ENCODE measurements around the gene RHOA.
"Not testable (repeated sequence)": the region's sequence is repeated elsewhere in the genome, so short reads cannot be mapped to it uniquely, and the experiment has no call there.

Gene RHOA

DNA sequence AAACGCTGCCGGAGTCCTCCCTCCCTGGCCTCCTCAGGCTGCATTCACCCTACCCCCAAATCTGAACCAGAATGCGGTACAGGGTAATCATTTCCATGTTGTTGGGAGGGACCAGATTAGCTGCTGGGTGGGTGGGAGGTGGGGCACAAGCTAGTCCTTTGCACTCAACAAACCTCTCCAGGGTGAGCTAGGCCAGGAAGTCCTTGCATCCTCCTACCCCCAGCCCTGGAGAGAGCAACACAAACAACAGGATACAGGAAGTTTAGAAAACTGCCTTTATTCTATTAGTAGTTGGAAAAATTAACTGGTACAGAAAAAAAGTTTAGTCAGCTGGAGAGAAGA, 52.9 kb downstream of the RHOA start:
- DNase-seq: no peak

DNA sequence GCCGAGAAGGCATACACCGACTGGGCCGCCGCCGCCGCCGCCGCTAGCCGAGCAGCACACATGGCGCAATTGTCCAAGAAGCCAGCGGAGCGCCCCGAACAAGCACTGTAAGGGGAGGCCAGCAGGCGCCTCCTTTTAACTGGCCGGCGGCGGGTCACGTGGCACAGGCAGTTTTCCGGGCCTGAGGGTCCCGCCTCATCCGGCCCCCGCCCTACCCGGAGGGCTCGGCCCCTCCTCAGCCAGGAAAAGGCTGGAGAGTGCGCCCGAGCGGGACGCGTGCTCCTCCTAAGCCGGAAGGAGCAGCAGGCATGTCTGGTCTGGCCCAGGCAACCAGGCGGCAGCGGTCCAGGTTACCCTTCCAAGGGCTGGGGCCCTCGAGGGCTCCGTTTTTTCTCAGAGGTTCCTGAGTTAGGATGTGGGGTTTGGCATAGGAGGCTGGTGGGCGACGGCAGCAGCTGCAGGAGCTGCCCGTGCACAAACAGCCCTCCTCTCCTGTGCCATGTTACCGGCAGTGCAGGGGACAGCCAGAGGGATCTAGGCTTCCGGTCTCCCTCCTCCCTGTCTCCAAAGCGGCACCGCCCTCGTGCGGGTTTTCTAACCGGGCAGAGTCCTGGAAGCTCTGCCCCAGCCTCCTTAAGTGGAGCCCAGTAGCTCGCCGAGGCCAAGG, 53.4 kb downstream of the RHOA start, which contains the start of gene GPX1:
GPX1 (minus strand) TSS at position 137 of the 667 bp plus-strand sequence; CDS start at position 62, 75 bp downstream.
- peak; percentile 79 for DNase-seq

DNA sequence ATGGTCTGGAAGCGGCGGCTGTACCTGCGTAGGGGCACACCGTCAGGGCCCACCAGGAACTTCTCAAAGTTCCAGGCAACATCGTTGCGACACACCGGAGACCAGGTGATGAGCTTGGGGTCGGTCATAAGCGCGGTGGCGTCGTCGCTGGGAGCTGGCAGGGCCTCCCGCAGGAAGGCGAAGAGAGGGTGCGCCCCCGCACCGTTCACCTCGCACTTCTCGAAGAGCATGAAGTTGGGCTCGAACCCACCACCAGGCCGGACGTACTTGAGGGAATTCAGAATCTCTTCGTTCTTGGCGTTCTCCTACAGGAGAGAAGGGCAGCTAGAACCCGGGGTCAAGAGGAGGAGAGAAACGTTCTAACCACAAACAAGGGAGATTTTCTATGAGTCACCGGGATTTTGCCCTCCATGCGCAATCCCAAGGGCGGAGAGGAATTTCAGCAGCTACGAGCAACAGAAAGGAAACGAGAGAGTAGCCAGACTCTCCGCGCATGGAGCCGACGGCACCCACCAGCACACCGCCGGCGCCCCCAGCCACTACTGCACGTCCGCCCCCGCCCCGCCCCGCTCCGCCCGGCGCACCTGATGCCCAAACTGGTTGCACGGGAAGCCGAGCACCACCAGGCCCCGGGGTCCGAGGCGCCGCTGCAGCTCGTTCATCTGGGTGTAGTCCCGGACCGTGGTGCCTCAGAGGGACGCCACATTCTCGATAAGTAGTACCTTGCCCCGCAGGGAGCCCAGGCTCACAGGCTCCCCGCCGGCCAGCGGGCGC, 54.1 kb downstream of the RHOA start:
- peak; percentile 50 for DNase-seq

DNA sequence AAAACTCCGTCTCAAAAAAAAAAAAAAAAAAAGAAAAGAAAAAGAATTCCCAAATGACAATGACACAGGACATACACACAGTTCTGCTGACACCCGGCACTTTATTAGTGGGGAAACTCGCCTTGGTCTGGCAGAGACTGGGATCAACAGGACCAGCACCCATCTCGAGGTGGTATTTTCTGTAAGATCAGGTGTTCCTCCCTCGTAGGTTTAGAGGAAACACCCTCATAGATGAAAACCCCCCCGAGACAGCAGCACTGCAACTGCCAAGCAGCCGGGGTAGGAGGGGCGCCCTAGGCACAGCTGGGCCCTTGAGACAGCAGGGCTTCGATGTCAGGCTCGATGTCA, 54.7 kb downstream of the RHOA start:
- DNase-seq: not testable (repeated sequence)

DNA sequence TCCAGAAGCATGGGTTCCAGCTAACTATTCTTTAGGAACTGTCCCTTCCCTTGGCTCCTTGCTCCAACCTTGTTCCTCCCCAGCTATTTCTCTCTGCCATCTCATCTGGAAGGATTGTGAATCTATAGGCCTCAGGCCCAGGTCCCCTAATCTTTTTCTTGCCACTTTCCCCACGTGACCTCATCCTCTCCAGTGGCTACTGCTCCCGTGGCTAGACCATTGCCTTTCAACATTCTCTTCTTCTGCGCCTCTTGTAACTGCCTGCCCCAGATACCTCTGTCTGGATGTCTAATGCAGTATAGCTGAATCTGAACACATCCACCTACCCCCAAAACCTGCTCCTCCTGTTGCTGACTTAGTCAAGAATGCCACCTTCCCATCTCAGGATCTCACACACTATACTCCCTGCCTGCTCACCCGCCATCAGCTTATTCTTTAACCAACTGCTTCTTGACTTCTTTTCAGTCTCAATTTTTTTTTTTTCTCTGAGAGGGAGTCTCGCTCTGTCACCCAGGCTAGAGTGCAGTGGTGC, 58.8 kb downstream of the RHOA start:
- DNase-seq: no peak

DNA sequence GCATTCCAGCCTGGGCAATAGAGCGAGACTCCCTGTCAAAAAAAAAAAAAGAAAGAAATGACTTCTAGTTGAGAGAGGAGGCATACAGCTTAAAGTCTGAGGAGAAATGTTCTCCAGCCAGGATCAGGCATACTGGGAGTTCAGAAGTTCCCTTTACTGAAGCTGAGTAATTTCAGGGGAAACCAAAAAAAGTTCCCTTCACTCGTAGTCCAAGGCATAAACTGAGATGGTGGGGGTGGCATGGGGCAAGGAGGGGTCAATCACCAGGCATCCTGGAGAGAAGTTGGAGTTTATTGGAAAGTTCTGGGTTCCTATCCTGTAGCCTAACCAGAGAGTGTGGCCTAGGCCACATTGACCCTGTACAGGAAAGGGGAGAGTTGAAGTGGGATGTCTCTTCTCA, 59.5 kb downstream of the RHOA start:
- DNase-seq: no peak

DNA sequence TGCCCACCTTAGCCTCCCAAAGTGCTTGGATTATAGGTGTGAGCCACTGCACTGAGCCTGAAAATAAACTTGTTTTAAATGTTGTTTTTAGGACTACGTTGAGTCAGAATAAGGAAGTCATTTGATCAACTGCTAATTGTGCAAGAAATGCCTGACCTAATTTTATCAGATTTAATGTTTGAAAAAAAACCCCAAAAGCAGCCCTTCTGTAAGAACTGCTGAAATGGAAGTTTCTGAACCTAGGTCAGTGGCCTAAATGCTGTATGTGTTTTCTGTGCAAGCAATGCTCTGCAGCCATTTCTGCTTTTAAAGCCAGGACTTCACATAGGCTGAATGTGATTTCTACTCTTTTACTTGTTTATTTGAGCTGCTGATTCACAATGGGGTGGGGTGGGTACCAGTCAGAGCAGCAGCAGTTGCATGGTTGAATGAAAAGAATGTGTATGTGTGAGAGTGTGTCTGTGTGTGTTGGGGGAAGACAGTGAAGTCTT, 60.2 kb downstream of the RHOA start:
- no peak for DNase-seq

DNA sequence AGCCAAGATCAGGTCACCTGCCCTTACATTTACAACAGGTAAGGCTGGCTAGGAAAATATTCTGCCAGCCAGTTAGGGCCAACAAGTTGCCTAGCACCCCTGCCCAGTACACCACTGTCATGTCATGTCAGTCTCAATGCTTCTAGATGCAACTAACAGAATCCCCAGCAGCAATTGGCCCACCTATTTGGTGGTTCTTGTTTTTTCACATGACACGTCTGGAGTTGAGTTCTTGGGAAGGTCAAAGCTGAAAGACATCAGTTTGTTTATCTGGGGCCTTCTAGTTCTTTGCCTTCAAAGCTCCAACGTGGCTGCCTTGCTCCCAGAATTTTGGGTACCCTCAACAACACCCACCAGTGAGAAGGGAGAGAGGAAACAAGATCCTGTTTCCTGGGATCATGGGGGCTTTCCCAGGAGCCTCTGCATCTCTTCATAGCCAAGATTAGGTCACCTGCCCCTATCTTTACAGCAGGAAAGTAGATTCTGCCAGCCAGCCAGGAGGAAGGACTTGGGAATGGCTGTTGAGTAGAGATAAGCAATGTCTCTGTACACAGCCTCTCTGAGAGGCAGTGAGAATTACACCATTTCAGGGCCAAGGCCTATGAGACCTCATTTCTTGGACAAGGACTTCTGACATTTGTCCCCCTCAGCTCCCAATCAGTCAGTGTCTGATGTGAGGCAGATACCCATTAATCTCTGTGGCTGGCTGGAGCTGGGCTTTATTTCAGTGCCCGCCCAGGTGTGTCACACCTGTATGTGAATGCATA, 62.2 kb downstream of the RHOA start:
- DNase-seq: no peak

DNA sequence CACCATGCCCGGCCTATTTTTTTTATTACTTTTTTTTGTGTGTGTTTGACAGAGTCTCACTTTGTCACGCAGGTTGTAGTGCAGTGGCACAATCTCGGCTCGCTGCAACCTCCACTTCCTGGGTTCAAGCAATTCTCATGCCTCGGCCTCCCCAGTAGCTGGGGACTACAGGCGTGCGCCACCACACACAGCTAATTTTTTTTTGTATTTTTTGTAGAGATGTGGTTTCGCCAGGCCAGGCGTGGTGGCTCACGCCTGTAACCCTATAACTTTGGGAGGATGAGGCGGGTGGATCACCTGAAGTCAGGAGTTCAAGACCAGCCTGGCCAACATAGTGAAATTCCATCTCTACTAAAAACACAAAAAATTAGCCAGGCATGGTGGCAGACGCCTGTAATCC, 63.4 kb downstream of the RHOA start:
- DNase-seq: not testable (repeated sequence)

DNA sequence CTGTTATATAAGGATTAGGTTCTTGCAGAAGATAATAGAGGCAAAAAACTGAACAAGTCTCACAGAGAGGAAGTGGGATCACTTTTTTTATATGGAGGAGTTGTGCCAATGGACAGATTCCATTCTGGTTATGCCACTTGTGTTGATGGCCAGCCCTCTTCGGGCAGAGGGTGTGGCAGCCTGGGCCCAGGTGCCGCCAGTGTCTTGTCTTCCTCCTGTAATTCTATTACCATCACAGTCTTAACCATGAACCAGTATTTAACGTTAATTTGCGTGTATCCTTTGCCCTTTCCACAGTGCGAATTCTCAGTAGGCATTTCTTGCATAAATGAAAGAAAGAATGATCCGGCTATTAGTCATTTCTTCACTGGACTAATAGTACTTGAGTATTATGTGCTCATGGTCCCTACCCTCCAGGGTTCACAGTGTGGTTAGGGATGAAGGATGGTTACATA, 65.0 kb downstream of the RHOA start:
- no peak for DNase-seq

DNA sequence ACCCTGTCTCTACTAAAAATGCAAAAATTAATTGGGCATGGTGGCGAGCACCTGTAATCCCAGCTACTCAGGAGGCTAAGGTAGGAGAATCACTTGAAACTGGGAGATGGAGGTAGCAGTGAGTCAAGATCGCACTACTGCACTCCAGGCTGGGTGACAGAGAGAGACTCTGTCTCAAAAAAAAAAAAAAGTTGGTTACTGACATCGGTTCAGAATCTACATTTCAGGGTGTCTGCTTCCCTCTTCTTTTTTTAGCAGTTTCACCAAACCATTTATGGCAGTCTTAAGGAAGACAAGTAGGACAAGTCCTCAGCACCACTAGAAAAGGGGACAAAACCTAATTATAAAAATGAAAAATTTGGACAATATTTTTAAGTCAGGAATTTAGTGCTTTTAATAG, 68.6 kb downstream of the RHOA start:
- DNase-seq: no peak

DNA sequence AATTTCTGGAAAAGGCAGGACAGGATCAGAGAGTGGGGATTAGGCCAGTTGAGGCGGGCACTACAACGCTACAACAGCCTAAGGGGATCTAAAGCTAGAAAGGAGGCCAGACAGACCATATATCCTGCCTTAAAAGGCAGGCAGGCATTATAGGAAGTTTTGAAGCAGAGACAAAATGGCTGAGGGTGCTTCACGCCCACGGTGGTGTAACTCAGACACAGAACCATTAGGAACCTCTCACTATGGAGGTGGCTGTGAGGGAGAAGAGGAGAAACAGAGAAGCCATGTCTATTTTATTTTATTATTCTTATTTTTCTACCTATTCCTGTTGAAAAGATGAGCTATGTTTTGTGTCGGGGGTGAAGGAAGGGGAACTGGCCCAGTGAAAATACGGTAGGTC, 69.8 kb downstream of the RHOA start:
- DNase-seq: no peak

DNA sequence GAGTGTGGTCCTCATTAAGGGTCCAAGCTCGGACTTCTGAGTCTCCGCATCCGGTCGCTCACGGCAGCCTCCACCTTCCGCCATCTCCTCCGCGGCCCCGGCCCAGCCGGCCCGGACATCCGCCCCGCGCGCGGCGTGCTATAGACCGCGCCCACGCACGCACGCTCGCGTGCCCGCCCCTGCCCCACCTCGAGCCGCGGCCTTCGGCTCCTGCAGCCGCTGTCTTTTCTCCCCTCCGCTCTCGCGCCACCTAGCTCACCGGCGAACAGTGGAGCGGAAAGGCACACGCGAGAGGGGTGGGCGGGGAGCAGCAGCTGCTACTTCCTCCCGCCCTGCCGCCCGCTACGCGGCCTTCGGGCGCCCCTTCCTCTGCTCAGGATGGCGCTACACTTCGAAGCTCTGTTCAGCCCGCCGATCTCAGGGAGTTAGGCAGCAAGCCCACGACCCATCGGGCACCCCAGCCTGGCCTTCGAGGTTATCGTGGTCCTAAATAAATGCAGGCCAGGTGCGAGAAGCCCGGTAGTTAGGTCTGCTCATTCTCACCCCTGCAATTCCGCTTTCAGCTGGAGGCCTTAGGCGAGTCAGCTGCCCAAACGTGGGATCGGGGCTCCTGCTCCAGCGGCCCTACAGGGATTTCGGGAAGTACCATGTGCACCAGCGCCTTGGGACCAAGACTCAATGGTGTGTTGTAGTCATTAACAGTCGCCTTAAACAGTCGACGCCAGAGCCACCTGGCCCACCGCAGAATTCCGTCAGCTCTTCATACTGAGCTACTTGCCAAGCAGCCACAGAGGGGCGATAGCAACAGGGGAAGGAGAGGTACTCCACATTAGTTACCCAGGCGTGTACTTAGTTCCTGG, 71.6 kb downstream of the RHOA start, which contains the start of gene USP4:
USP4 (minus strand) TSS at position 113 of the 860 bp plus-strand sequence; CDS start at position 84, 29 bp downstream.
- DNase-seq: peak; percentile 35

DNA sequence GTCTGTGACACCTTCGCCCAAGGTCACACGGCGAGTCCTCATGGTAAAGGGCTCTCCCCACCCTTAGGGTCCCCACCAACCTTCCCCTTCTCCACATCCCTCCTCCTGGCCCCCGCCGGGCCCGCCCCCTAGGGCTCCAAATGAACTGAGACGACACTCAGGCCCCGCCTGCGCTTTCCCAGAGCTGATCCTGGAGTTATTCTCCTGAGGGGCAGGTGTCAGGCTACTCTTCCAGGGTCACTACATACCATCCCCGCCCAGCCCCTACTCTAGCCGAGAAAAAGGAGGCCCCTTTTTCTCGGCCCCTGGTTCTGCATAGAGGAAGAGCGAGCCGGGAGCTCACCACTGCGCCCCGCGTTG, 72.2 kb downstream of the RHOA start:
- no peak for DNase-seq

DNA sequence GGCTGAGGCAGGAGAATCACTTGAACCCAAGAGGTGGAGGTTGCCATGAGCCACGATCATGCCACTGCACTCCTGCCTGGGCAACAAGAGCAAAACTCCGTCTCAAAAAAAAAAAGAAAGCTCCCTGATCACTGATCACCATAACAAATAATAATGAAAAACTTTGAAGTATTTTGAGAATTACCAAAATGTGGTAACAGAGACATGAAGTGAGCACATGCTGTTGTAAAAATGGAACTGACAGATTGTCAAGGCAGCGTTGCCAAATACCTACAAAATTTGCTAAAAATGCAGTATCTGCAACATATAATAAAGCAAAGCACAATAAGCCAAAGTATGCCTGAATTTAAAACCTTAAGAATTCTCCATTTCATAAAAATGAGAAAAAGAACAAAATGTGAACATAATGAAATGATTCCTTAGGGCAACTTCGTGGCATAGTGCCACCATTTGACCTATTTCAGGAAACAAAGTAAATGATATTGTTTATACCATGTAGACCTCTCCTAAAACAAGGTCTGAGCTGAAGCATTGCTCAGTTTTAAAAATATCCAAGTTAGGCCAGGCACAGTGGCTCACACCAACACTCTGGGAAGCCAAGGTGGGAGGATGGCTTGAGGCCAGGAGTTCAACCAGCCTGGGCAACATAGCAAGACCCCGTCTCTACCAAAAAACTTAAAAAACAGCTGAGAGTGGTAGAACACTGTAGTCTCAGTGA, 77.7 kb downstream of the RHOA start:
- DNase-seq: no peak

DNA sequence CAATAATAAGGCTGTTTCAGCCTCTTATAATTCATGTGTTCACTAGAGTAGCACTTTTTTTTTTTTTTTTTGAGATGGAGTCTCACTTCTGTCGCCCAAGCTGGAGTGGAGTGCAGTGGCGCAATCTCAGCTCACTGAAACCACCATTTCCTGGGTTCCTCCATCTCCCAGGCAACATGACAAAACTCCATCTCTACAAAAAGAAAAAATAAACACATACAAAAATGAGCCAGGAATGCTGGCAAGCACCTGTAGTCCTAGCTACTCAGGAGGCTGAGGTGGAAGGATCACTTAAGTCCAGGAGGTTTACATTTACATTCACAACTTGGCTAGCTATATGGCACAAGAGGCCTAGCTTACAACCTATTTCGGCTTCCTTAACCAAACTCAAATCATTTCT, 78.7 kb downstream of the RHOA start:
- DNase-seq: no peak

DNA sequence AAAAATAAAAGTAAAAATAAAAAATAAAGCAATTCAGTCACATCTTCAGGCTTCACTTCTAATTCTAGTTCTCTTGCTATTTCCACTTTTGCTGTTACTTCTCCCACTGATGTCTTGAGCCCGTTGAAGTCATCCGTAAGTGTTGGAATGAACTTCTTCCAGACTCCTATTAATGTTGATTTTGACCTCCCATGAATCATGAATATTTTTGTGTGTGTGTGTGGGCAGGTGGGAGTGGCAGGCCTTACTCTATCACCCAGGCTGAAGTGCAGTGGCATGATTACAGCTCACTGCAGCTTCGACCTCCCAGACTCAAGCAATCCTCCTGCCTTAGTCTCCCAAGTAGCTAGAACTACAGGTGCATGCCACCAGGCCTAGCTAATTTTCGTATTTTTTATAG, 82.6 kb downstream of the RHOA start:
- DNase-seq: no peak

DNA sequence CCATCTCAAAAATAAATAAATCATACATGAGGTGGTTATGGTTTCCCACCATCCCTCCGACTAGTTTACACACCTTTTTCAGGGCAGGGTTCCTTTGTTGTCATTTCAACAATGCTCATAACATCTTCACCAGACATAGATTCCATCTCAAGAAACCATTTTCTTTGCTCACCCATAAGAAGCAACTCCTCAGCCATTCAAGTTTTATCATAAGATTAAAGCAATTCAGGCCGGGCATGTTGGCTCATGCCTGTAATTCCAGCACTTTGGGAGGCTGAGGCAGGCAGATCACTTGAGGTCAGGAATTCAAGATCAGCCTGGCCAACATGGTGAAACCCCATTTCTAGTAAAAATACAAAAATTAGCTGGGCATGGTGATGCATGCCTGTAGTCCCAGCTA, 83.4 kb downstream of the RHOA start:
- not testable (repeated sequence) for DNase-seq

DNA sequence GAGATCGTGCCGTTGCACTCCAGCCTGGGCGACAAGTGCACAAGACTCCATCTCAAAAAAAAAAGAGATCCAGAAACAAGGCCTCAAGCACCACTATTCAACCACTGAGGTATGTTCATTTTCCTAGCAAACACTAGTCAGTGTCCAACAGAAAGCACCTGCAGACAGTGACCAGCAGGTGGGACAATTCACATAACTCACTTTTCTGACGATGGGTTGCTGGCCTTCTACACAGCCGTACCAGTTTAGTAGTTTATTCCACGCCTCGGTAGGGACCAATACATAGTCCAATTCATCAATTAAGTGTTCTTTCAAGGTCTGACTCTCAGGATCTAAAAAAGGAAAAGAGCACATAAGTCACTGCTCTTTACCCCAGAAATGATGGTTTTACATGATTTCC, 84.3 kb downstream of the RHOA start:
- DNase-seq: no peak

DNA sequence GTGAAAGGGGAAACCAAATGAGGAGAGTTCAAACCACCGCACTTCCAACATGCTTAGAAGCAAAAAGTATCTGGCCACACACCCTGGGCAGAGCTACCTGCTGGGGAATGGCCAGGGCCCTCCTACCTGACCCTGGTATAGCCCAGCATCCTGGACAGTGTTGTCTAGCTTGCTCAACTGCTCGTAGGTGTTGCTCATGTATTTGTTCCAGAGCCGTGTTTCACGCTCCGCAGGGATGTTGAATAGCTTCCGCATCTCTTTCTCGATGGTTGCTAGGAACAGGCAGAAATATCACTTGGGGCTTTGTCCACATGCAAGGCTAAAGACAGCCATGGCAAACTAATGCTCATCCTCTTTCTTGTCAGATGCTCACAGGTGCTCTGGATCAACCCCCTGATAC, 87.0 kb downstream of the RHOA start:
- DNase-seq: no peak

DNA sequence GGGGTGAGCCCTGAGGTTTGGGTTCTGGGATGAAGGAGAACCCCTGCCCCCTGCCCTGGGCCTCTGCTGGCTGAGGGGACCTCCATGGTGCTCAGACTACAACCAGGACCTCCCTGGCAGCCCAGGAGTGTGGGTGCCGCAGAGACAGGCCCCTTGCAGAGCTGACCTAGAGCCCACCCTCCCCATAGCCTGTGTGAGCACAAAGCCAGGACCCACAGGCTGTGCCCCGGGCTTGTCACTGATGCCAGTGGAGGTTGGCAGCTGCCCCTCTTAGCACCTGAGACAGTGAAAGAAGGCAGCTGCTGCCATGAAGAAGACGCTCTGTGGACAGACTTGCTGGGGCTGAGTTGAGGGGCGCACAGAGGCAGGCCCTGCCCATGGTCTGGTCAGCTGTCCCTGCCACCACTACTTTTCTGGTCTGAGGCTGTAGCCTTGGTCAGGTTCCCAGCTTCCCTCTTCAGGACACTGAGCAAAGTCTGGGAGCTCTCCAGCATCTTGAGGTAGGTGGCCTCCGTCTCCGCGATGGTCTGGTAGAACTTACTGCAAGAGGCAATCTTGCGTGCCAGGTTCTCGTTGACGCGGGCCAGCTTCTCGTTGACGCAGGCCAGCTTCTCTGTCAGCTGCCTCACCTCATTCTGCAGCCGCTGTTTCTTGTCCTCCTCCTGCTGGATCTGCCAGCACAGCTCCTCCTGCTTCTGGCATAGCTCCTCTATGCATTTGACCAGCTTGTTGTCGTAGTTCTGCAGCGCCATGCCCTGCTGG, 94.9 kb downstream of the RHOA start:
- DNase-seq: no peak
